ENCODE results near the gene PCDHGC3.
"Not testable (repeated sequence)": the region's sequence is repeated elsewhere in the genome, so short reads cannot be mapped to it uniquely, and the experiment has no call there.

PCDHGC3 gene

DNA sequence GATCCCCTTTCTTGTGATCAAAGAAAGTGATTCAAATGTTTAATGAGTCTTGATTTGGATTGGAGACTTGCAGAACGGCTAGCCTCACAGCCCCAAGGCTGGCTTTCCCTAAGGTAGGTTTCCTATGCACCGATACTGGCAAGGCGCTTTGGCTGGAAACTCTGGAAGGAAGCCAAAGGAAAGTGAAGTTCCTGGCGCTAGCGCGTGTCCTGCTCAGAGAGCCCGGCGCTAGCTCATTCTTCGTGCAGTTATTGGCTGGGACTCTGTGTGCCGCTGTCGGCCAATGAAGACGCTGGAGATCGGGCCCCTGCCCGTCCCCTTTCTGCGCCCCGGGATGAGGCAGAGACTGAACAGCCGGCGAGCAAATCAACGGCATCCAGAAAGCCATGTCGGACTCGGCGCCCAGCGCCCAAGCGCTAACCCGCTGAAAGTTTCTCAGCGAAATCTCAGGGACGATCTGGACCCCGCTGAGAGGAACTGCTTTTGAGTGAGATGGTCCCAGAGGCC is at the start of gene PCDHGC3:
Gene PCDHGC3, plus strand, starts transcription at position 342 of the 507 bp plus-strand sequence. Its CDS starts 151 bp downstream, at position 493.
- H3K4me1 ChIP-seq (ENCODE audit: control insufficient read depth, insufficient read depth, low read length): peaks cover 36% of the 10 kb centered on the region
- no peaks in the 10 kb centered on the region for H3K9me3 ChIP-seq (ENCODE audit: control insufficient read depth in 2 of 2, low read length in 2 of 2)
- H3K9ac ChIP-seq (ENCODE audit: low read length in 2 of 2): peak within 1 kb of the TSS; percentile 84 to 95
- peaks cover 0 to 2% of the 10 kb centered on the region in 2 donors for H3K36me3 ChIP-seq (ENCODE audit: control insufficient read depth in 2 of 2, insufficient read depth in 2 of 2, low read length in 2 of 2)
- peak within 1 kb of the TSS; percentile 92 for H3K27ac ChIP-seq (ENCODE audit: low read length)
- H3K27me3 ChIP-seq (ENCODE audit: control insufficient read depth in 1 of 2, insufficient read depth in 2 of 2, low read length in 2 of 2): no peaks in the 10 kb centered on the region
- H3K4me3 ChIP-seq (ENCODE audit: low read length in 2 of 2): peak within 1 kb of the TSS; percentile 84 to 99

GRCh38 chr5:141427783-141428426 is 47.9 kb upstream of the PCDHGC3 start:
- H3K4me3 ChIP-seq (ENCODE audit: low read length in 2 of 2): peak overlapping the region; percentile 22 to 48
- peaks cover 0 to 3% of the 10 kb centered on the region in 2 donors for H3K36me3 ChIP-seq (ENCODE audit: control insufficient read depth in 2 of 2, insufficient read depth in 2 of 2, low read length in 2 of 2)
- no peak overlapping the region for H3K9ac ChIP-seq (ENCODE audit: low read length in 2 of 2)
- no peaks in the 10 kb centered on the region for H3K4me1 ChIP-seq (ENCODE audit: control insufficient read depth, insufficient read depth, low read length)
- H3K9me3 ChIP-seq (ENCODE audit: control insufficient read depth in 2 of 2, low read length in 2 of 2): peaks cover 27 to 76% of the 10 kb centered on the region in 2 donors
- no peak overlapping the region for H3K27ac ChIP-seq (ENCODE audit: low read length)
- no peaks in the 10 kb centered on the region for H3K27me3 ChIP-seq (ENCODE audit: control insufficient read depth in 1 of 2, insufficient read depth in 2 of 2, low read length in 2 of 2)

GRCh38 chr5:141430332-141431113 is 45.2 kb upstream of the PCDHGC3 start, which contains the start of gene PCDHGA12:
TSS of gene PCDHGA12 (plus strand) at chr5:141430507. CDS start at chr5:141430760, 253 bp downstream.
- Histone ChIP-seq H3K9ac (ENCODE audit: low read length in 2 of 2) (no peak within 1 kb of the TSS), H3K27me3 (ENCODE audit: control insufficient read depth in 1 of 2, insufficient read depth in 2 of 2, low read length in 2 of 2) (no peaks in the 10 kb centered on the region), H3K4me3 (ENCODE audit: low read length in 2 of 2) (peak within 1 kb of the TSS; percentile 58 to 59), H3K36me3 (ENCODE audit: control insufficient read depth in 2 of 2, insufficient read depth in 2 of 2, low read length in 2 of 2) (peaks cover 0 to 3% of the 10 kb centered on the region in 2 donors), H3K27ac (ENCODE audit: low read length) (no peak within 1 kb of the TSS), H3K4me1 (ENCODE audit: control insufficient read depth, insufficient read depth, low read length) (no peaks in the 10 kb centered on the region), H3K9me3 (ENCODE audit: control insufficient read depth in 2 of 2, low read length in 2 of 2) (peaks cover 21 to 68% of the 10 kb centered on the region in 2 donors)

DNA sequence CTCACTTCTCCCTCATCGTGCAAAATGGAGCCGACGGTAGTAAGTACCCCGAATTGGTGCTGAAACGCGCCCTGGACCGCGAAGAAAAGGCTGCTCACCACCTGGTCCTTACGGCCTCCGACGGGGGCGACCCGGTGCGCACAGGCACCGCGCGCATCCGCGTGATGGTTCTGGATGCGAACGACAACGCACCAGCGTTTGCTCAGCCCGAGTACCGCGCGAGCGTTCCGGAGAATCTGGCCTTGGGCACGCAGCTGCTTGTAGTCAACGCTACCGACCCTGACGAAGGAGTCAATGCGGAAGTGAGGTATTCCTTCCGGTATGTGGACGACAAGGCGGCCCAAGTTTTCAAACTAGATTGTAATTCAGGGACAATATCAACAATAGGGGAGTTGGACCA is 44.5 kb upstream of the PCDHGC3 start:
- H3K4me3 ChIP-seq (ENCODE audit: low read length in 2 of 2): peak overlapping the region; percentile 58 to 59
- H3K4me1 ChIP-seq (ENCODE audit: control insufficient read depth, insufficient read depth, low read length): no peaks in the 10 kb centered on the region
- H3K27me3 ChIP-seq (ENCODE audit: control insufficient read depth in 1 of 2, insufficient read depth in 2 of 2, low read length in 2 of 2): no peaks in the 10 kb centered on the region
- H3K9me3 ChIP-seq (ENCODE audit: control insufficient read depth in 2 of 2, low read length in 2 of 2): peaks cover 15 to 61% of the 10 kb centered on the region in 2 donors
- no peaks in the 10 kb centered on the region for H3K36me3 ChIP-seq (ENCODE audit: control insufficient read depth in 2 of 2, insufficient read depth in 2 of 2, low read length in 2 of 2)
- no peak overlapping the region for H3K27ac ChIP-seq (ENCODE audit: low read length)
- no peak overlapping the region for H3K9ac ChIP-seq (ENCODE audit: low read length in 2 of 2)

DNA sequence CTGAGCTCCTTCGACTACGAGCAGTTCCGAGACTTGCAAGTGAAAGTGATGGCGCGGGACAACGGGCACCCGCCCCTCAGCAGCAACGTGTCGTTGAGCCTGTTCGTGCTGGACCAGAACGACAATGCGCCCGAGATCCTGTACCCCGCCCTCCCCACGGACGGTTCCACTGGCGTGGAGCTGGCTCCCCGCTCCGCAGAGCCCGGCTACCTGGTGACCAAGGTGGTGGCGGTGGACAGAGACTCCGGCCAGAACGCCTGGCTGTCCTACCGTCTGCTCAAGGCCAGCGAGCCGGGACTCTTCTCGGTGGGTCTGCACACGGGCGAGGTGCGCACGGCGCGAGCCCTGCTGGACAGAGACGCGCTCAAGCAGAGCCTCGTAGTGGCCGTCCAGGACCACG is 43.5 kb upstream of the PCDHGC3 start:
- not testable (repeated sequence) for H3K4me1 ChIP-seq (ENCODE audit: control insufficient read depth, insufficient read depth, low read length); H3K9ac ChIP-seq (ENCODE audit: low read length in 2 of 2); H3K36me3 ChIP-seq (ENCODE audit: control insufficient read depth in 2 of 2, insufficient read depth in 2 of 2, low read length in 2 of 2); H3K27ac ChIP-seq (ENCODE audit: low read length); H3K27me3 ChIP-seq (ENCODE audit: control insufficient read depth in 1 of 2, insufficient read depth in 2 of 2, low read length in 2 of 2)
- Histone ChIP-seq H3K4me3 (ENCODE audit: low read length in 2 of 2) (peak overlapping the region; percentile 58 to 59), H3K9me3 (ENCODE audit: control insufficient read depth in 2 of 2, low read length in 2 of 2) (peaks cover 5 to 53% of the 10 kb centered on the region in 2 donors)

- not testable (repeated sequence) for H3K4me3 ChIP-seq (ENCODE audit: low read length in 2 of 2); H3K36me3 ChIP-seq (ENCODE audit: control insufficient read depth in 2 of 2, insufficient read depth in 2 of 2, low read length in 2 of 2); H3K4me1 ChIP-seq (ENCODE audit: control insufficient read depth, insufficient read depth, low read length); H3K27me3 ChIP-seq (ENCODE audit: control insufficient read depth in 1 of 2, insufficient read depth in 2 of 2, low read length in 2 of 2); H3K9ac ChIP-seq (ENCODE audit: low read length in 2 of 2); H3K27ac ChIP-seq (ENCODE audit: low read length)
- H3K9me3 ChIP-seq (ENCODE audit: control insufficient read depth in 2 of 2, low read length in 2 of 2): peaks cover 4 to 52% of the 10 kb centered on the region in 2 donors
These were observed 43.0 kb upstream of the PCDHGC3 start for GRCh38 chr5:141432726-141433125.

DNA sequence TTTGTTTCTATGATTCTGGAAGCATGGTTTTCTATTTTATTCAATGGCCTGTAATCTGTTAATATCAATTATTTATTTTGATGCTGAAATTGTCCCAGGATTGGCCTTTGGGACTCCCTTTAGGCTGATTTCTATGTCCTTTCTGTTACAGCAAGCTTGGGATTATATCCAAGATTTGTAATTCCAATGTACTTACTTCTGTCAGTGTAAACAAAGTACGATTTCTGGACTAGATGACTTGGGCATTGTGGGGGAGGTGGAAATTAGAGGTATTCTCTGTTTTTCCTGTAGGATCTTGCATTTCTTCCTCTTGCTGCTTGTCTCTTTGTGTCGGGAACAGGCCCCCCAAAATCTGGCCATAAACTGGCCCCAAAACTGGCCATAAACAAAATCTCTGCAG is 41.8 kb upstream of the PCDHGC3 start:
- H3K4me1 ChIP-seq (ENCODE audit: control insufficient read depth, insufficient read depth, low read length): no peaks in the 10 kb centered on the region
- no peaks in the 10 kb centered on the region for H3K36me3 ChIP-seq (ENCODE audit: control insufficient read depth in 2 of 2, insufficient read depth in 2 of 2, low read length in 2 of 2)
- no peak overlapping the region for H3K9ac ChIP-seq (ENCODE audit: low read length in 2 of 2)
- H3K4me3 ChIP-seq (ENCODE audit: low read length in 2 of 2): no peak overlapping the region
- H3K27me3 ChIP-seq (ENCODE audit: control insufficient read depth in 1 of 2, insufficient read depth in 2 of 2, low read length in 2 of 2): no peaks in the 10 kb centered on the region
- H3K9me3 ChIP-seq (ENCODE audit: control insufficient read depth in 2 of 2, low read length in 2 of 2): peaks cover 6 to 48% of the 10 kb centered on the region in 2 donors
- no peak overlapping the region for H3K27ac ChIP-seq (ENCODE audit: low read length)

- peaks cover 6 to 58% of the 10 kb centered on the region in 2 donors for H3K9me3 ChIP-seq (ENCODE audit: control insufficient read depth in 2 of 2, low read length in 2 of 2)
- H3K27me3 ChIP-seq (ENCODE audit: control insufficient read depth in 1 of 2, insufficient read depth in 2 of 2, low read length in 2 of 2): no peaks in the 10 kb centered on the region
- H3K4me1 ChIP-seq (ENCODE audit: control insufficient read depth, insufficient read depth, low read length): no peaks in the 10 kb centered on the region
- no peak overlapping the region for H3K4me3 ChIP-seq (ENCODE audit: low read length in 2 of 2)
- H3K27ac ChIP-seq (ENCODE audit: low read length): no peak overlapping the region
- no peak overlapping the region for H3K9ac ChIP-seq (ENCODE audit: low read length in 2 of 2)
- peaks cover 0 to 3% of the 10 kb centered on the region in 2 donors for H3K36me3 ChIP-seq (ENCODE audit: control insufficient read depth in 2 of 2, insufficient read depth in 2 of 2, low read length in 2 of 2)
These were observed 38.5 kb upstream of the PCDHGC3 start for GRCh38 chr5:141437221-141437620.

GRCh38 chr5:141439411-141440141 is 36.2 kb upstream of the PCDHGC3 start:
- H3K4me1 ChIP-seq (ENCODE audit: control insufficient read depth, insufficient read depth, low read length): no peaks in the 10 kb centered on the region
- H3K27me3 ChIP-seq (ENCODE audit: control insufficient read depth in 1 of 2, insufficient read depth in 2 of 2, low read length in 2 of 2): no peaks in the 10 kb centered on the region
- H3K9me3 ChIP-seq (ENCODE audit: control insufficient read depth in 2 of 2, low read length in 2 of 2): peaks cover 9 to 47% of the 10 kb centered on the region in 2 donors
- H3K9ac ChIP-seq (ENCODE audit: low read length in 2 of 2): no peak overlapping the region
- peaks cover 0 to 3% of the 10 kb centered on the region in 2 donors for H3K36me3 ChIP-seq (ENCODE audit: control insufficient read depth in 2 of 2, insufficient read depth in 2 of 2, low read length in 2 of 2)
- H3K4me3 ChIP-seq (ENCODE audit: low read length in 2 of 2): no peak overlapping the region
- H3K27ac ChIP-seq (ENCODE audit: low read length): no peak overlapping the region

GRCh38 chr5:141440341-141440740 is 35.4 kb upstream of the PCDHGC3 start:
- Histone ChIP-seq H3K4me3 (ENCODE audit: low read length in 2 of 2) (peak overlapping the region in 1 of 2 donors; percentile 14), H3K4me1 (ENCODE audit: control insufficient read depth, insufficient read depth, low read length) (no peaks in the 10 kb centered on the region), H3K27ac (ENCODE audit: low read length) (no peak overlapping the region), H3K9ac (ENCODE audit: low read length in 2 of 2) (no peak overlapping the region), H3K27me3 (ENCODE audit: control insufficient read depth in 1 of 2, insufficient read depth in 2 of 2, low read length in 2 of 2) (no peaks in the 10 kb centered on the region), H3K9me3 (ENCODE audit: control insufficient read depth in 2 of 2, low read length in 2 of 2) (peaks cover 9 to 49% of the 10 kb centered on the region in 2 donors), H3K36me3 (ENCODE audit: control insufficient read depth in 2 of 2, insufficient read depth in 2 of 2, low read length in 2 of 2) (peaks cover 0 to 3% of the 10 kb centered on the region in 2 donors)

All from stomach smooth muscle (tissue), 2 donors.